HFFc6 (cell line): Measurements from ENCODE around the gene USP12. TPM values are rescaled to one million over a fixed set of nuclear protein-coding genes. Genes with fewer than 3 reads are reported as not detected.

Experiments
- DNase-seq: peaks from one replicate; pipeline ENCODE4 v3.0.0-alpha.2; 2018
- H3K27ac Mint-ChIP-seq: 2 replicates; pipeline ENCODE4 v1.8.0; 2020; ENCODE audit warnings: mild to moderate bottlenecking, mixed read lengths
- H3K27me3 Mint-ChIP-seq: 2 replicates; pipeline ENCODE4 v1.8.0; 2021; ENCODE audit warnings: mild to moderate bottlenecking, moderate library complexity, mixed read lengths; ENCODE audit not compliant: insufficient read depth
- H3K36me3 Mint-ChIP-seq: 2 replicates; pipeline ENCODE4 v1.8.0; 2021; ENCODE audit warnings: low read depth, mixed read lengths
- H3K4me1 Mint-ChIP-seq: 2 replicates; pipeline ENCODE4 v1.8.0; 2020; ENCODE audit warnings: low read depth, mixed read lengths
- H3K4me3 Mint-ChIP-seq: 2 replicates; pipeline ENCODE4 v1.8.0; 2020; ENCODE audit warnings: mild to moderate bottlenecking, moderate library complexity, mixed read lengths
- H3K9me3 Mint-ChIP-seq: 2 replicates; pipeline ENCODE4 v1.8.0; 2020; ENCODE audit warnings: mild to moderate bottlenecking, mixed read lengths
- total RNA-seq, 6 experiments: library from RNA; stranded (reverse); fragmentation: NEBNext Ultra II Directional; extraction: Animal tissue kit (Norgen Biotek cat#: 25700); gene quantifications; 2 replicates in 1 of 6; 3 replicates in 5 of 6; pipeline ENCODE4 v1.2.3, GENCODE V29; 2021
- TF ChIP-seq, protein P1 (sequence below): fragments of 200-600 bp; sonication (generic); IDR thresholded peaks from 2 replicates; pipeline ENCODE4 v1.5.0; 2021; ENCODE audit warnings: antibody characterized with exemption, mild to moderate bottlenecking

The USP12 gene
- total RNA-seq, 6 experiments from 2014 or later = 20.0 to 25.2 (median 22.7) TPM

DNA sequence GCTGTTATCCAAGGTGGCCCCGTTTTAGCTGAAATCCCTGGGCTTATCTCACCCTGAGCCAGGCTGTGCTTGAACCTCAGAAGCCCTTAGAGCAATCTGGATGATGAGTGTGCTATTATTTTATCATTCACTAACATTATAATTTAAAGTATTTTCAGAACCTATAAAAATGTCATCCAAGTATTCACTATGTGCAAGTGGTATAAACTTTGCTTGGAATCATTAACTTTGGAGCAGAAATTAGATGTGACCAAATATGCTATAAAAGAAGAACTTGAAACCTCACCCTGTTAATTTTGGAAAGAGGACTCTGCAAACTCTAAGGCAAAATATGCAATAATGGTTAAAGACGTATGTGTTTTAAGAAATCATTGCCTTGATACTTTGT, 147.5 kb downstream of the USP12 start:
- Mint-ChIP-seq H3K9me3 (no peaks in the 10 kb centered on the region), H3K36me3 (no peaks in the 10 kb centered on the region), H3K4me1 (peaks cover 26% of the 10 kb centered on the region), H3K27ac (no peak overlapping the region), H3K4me3 (no peak overlapping the region), H3K27me3 (peaks cover 24% of the 10 kb centered on the region)
- no peak for DNase-seq
- TF ChIP-seq, protein P1, sequence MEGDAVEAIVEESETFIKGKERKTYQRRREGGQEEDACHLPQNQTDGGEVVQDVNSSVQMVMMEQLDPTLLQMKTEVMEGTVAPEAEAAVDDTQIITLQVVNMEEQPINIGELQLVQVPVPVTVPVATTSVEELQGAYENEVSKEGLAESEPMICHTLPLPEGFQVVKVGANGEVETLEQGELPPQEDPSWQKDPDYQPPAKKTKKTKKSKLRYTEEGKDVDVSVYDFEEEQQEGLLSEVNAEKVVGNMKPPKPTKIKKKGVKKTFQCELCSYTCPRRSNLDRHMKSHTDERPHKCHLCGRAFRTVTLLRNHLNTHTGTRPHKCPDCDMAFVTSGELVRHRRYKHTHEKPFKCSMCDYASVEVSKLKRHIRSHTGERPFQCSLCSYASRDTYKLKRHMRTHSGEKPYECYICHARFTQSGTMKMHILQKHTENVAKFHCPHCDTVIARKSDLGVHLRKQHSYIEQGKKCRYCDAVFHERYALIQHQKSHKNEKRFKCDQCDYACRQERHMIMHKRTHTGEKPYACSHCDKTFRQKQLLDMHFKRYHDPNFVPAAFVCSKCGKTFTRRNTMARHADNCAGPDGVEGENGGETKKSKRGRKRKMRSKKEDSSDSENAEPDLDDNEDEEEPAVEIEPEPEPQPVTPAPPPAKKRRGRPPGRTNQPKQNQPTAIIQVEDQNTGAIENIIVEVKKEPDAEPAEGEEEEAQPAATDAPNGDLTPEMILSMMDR = no peak

DNA sequence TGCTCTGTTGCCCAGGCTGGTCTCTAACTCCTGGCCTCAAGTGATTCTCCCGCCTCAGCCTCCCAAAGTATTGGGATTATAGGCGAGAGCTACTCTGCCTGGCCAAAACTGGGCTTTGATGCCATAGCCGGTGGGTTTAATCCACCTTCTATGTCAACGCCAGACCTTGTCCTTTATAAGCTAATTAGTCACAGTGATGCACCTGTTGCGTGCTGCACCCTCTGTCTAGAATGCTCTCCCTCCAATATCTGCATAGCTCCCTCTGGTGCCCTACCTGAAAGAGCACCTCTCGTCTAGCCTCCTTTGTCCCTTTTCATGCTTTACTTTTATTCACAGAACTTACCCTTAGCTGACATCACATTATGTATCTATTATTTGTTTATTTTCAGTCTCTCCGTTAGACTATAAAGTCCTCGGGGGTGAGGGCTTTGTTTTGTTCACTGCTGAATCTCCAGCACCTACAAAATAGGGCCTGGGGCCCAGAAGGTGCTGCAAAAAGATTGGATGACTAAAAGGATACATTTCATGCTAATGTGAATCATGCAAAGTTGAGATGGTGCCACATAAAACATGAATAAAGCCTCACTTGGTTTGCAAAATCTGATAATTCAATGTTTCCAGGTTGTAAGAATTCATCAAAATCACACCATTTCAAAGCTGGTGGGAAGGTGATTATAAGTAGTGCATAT, 148.1 kb downstream of the USP12 start:
- H3K27me3 Mint-ChIP-seq = peaks cover 24% of the 10 kb centered on the region
- H3K4me3 Mint-ChIP-seq = no peak overlapping the region
- TF ChIP-seq, protein P1 = no peak
- DNase-seq = no peak
- no peak overlapping the region; the same call in 1 of the 2 replicates for H3K27ac Mint-ChIP-seq
- peaks cover 29% of the 10 kb centered on the region for H3K4me1 Mint-ChIP-seq
- no peaks in the 10 kb centered on the region for H3K36me3 Mint-ChIP-seq
- no peaks in the 10 kb centered on the region for H3K9me3 Mint-ChIP-seq

DNA sequence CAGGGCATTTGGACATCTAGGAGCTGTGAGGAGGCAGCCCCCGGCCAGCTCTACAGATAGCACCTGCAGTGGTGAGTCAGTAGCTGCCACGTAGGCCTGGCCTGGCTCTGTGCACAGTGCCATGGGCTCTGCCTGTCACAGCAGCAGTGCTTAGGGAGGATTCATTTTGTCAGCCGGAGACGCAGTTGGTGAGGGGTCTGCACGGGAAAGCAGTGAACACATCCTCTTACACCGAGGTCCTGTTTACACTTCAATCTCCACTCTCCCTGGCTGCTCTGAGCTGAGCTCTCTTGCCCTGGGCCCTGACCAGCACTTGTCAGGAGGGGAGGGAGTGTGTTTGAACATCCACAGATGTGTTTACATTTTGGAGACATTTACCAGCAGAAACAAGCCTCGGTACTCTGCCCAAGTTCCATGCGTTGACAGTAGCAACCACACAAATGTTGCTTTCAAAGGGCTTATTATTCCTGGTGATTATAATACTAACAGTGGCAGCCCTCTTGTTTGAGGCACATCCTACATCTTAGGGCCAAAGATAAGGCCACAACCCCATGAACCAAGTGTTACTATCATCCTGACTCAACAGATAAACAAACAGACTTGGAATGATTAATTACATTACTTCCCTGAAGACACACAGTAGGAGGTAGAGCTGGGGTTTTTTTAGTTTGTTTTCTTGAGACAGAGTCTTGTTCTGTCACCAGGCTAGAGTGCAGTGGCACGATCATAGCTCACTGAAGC, 148.9 kb downstream of the USP12 start:
- DNase-seq = peak; percentile 16
- Mint-ChIP-seq H3K4me1 (peaks cover 34% of the 10 kb centered on the region), H3K4me3 (no peak overlapping the region), H3K27me3 (peaks cover 24% of the 10 kb centered on the region), H3K9me3 (no peaks in the 10 kb centered on the region), H3K27ac (peak overlapping the region; percentile 14), H3K36me3 (no peaks in the 10 kb centered on the region)
- TF ChIP-seq, protein P1 = no peak

DNA sequence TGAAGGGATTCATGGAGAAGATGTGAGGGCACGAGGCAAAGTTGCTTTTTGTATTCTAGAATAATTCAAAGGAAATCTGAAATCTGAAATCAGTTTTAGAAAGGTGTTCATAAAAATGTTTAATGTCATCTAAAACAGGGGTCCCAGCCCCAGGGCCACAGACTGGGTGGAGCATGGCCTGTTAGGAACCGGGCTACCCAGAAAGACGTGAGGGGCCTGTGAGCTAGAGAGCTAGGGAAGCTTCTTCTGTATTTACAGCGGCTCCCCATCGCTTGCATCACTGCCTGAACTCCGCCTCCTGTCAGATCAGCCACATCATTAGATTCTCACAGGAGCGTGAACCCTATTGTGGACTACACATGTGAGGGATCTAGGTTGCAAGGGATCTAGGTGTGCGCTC, 151.2 kb downstream of the USP12 start:
- H3K36me3 Mint-ChIP-seq = no peaks in the 10 kb centered on the region
- H3K27ac Mint-ChIP-seq = no peak overlapping the region
- no peaks in the 10 kb centered on the region for H3K9me3 Mint-ChIP-seq
- no peak overlapping the region for H3K4me3 Mint-ChIP-seq
- TF ChIP-seq, protein P1 = no peak
- peaks cover 19% of the 10 kb centered on the region for H3K27me3 Mint-ChIP-seq
- H3K4me1 Mint-ChIP-seq = peaks cover 44% of the 10 kb centered on the region
- DNase-seq = no peak

DNA sequence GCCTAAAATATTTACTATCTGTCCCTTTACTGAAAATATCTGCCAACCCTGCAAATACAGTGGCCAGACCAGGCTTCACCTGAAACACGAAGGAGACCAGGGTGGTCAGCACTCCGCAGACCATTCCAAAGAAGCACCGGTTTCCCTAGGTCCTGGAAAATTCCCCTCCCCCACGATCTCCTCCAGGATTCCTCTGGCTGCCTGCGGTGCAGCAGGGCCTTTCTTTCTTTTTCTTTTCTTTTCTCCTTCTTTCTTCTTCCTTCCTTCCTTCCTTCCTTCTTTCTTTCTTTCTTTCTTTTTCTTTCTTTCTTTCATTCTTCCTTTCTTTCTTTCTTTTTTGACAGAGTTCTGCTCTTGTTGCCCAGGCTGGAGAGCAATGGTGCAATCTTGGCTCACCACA, 152.7 kb downstream of the USP12 start:
- Mint-ChIP-seq H3K27ac (no peak overlapping the region), H3K4me3 (no peak overlapping the region), H3K27me3 (peaks cover 8% of the 10 kb centered on the region), H3K36me3 (0 out of 2 replicates have a peak, but pooled peaks cover 4% of the 10 kb centered on the region), H3K4me1 (peaks cover 43% of the 10 kb centered on the region), H3K9me3 (no peaks in the 10 kb centered on the region)
- TF ChIP-seq, protein P1 = no peak
- no peak for DNase-seq
